HG03571 (cell line): ENCODE data around the gene JDP2.
A peak's percentile ranks its signal among the peaks of the same experiment; 100 is the strongest.

Experiments
- ATAC-seq: cut with Tn5 transposase; IDR thresholded peaks from one replicate; pipeline ENCODE4 v1.9.1; 2021; ENCODE audit not compliant: unreplicated experiment

Gene JDP2

DNA sequence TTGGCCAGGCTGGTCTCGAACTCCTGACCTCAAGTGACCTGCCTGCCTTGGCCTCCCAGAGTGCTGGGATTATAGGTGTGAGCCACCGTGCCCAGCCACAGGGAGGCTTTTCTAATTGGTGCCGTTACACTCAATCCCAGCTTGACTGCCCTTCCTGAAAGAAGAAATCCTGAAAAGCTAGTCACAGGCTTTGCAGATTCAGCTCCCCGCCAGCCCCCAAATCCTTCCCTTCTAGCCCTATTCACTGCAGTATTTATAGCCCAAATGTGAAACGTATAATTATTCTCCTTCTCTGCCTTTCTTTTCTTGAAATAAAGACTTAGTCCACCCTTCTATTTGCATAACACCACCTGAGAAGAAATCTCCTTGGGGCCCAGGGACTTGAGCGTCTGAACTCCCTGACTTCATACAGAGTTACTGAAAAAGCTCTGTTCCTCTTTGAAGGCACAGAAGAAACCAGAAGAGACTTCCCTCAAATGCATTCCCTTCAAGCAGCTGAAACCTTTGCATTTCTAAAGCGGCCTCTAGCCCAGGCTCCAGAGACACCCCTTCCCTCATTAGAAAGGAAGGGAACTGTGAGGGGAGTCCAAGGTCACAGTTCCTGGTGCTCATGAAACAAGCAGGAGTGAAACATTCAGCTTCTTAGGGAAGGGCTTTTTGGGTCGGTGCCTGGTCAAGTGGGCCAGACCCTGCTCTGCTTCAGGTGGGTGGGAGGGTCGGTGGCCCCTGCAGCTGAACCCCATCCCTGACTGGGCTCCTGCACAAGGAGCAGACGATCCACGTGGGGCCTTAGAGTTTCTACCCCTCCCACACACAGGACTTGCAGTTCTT is 52.2 kb downstream of the JDP2 start:
- no peak for ATAC-seq

DNA sequence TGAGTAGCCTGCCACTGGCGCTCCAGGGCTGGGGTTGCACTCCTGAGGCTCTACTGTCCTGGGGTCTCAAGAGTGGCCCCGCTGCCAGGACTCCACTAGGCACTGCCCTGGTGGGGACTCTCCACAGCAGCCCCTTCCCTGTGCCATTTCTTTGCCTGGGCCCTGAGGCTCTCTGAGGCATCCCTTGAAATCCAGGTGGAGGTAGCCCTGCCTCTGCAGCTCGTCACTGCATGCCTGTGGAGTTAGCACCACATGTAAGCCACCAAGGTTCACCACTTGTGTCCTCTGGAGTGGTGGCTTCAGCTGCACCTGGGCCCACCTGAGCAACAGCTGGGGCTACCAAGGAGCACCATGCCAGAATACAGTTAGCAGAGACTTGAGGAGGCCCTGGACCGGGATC is 54.5 kb downstream of the JDP2 start:
- ATAC-seq: no peak

DNA sequence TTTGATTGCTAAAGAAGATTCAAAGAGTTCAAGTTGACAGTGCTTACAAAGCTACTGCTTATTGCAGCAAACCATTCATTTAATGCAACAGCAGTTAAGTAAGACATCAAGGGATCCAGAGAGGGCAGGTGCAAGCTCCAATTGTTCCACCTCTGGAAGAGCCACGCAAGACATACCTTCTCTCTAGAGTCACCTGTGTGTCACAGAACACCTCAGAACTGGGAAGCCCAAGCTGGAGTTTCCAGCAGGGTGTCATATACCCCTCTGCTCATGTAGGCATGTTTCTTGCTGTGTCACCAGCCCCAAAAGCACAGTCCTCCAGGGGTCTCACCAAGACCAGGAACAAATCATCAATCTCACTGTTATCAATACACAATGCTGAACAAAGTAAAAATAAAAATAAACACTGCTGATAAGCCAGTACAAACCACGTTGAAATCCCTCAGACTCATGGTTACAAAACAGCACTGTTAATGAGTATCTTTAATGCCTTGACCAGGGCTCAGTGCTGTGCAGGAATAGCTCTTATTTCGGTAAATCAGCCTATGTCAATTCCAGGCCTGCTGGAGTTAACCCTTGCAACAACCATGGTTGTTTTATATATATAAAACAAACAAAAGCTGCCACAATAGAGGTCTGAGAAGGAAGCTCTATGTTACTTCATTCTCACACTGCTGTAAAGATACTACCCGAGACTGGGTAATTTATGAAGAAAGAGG is 57.0 kb downstream of the JDP2 start:
- no peak for ATAC-seq

DNA sequence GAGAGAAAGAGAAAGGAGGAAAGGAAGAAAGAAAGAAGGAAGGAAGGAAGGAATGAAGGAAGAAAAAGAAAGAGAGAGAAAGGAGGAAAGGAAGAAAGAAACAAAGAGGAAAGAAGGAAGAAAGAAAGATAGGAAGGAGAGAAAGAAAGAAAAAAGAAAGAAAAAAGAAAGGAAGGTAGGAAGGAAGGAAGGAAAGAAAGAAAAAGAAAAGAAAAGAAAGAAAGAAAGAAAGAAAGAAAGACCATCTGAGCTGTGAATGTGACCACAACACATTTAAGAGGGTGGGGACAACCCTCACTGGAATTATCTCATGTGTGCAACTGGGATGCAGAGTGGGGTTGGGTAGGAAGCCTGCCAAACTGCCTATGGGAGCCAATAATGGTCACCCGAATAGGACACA is 58.5 kb downstream of the JDP2 start:
- ATAC-seq: no peak

DNA sequence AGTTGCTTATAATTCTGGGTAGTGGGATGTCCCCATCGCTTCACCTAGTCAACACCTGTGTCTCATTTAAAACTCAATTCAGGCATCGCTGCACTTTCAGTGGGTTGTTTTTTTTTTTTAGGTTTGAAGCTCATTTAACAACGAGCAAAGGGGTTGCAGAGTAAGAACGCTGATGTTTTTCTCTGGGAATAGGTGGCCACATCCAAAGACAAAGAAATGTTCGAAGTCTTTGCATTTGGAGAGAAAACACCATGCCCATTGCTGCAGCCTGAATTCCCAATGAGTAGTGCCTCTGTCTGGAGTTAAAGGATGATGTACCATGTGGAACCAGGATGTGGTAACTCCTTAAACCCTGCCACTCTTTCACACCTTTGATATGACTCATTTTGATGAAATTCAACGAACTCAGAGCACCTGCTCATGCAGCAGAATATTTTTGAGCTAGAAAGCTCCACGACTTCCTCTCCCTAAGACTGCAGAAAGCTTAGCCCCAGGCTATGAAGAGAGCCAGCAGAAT is 59.4 kb downstream of the JDP2 start:
- ATAC-seq: no peak

DNA sequence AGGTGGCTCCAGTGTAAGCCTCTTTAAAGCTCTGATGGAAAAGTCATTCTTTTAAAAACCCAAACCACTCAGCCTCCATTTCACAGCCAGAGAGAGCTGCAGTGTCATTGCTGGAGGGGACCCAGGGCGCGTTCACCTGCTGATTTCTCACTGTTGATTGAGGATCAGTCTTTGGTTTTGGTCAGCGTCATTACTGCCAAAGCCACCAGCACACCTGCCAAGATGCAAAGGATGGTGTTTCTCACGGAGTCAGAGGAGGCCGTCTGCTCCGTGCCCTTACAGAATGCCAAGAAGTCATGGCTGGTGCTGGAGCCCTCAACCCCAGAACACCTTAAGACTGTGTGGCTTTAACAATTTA is 61.6 kb downstream of the JDP2 start:
- ATAC-seq: no peak

DNA sequence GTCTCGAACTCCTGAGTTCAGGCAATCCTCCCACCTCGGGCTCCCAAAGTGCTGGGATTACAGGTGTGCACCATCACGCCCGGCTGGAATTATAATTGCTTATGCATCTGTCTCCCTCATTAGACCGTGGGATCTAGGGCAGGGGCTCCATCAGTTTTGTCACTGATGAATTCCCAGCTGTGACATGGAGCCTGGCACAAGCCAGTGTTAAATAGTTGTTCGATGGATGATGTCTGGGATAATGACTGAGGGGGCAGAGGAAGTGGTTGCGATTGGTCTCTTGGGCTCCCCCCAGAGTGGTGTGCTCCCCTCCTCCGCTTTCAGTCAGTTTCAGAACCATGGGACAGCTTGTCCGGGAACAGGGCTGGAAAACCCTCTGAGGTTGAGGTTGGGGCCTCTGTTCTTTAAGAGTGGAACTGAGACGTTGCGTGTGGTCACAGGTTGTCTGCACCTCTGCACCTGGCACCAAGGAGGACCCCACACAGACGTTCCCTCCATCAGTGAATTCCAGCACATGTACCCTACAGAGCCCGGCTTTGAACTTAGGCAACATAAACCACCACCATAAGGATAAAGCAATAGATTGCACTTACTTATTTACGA is 63.7 kb downstream of the JDP2 start:
- no peak for ATAC-seq

DNA sequence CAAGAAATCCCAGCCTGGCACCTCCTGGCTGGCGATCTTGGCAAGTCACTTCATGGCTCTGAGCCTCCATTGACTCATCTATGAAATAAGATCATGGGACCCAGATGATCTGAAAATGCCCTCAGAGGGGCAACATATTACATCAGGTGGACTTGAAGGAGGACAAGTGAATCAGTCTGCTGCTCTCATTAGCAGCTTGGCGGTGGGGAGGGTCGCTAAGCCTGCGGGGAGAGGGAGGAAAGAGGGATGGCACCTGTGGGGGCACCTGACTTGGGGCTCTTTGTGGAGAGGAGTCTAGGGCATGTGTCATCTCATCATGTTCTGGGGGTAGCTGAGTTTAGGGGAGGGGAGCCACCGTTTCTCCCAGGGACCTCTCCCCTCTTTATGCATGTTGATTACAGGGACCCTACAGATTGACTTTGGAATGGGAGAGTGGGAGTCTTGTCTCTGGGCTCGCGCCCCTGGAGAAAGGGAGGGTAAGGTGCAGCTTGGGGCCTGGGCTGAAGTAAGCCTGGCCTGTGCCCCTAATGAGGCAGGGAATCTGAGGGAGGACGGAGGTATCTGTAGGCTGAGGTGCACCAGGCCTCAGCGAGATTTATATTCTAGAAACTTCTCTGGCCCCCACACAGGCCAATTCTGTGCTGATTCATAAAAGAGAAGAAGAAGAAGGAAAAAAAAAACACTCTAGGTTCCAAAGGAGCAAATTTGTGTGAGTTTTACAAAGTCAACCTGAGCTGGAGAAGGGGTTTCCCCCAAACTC is 65.2 kb downstream of the JDP2 start:
- no peak for ATAC-seq

DNA sequence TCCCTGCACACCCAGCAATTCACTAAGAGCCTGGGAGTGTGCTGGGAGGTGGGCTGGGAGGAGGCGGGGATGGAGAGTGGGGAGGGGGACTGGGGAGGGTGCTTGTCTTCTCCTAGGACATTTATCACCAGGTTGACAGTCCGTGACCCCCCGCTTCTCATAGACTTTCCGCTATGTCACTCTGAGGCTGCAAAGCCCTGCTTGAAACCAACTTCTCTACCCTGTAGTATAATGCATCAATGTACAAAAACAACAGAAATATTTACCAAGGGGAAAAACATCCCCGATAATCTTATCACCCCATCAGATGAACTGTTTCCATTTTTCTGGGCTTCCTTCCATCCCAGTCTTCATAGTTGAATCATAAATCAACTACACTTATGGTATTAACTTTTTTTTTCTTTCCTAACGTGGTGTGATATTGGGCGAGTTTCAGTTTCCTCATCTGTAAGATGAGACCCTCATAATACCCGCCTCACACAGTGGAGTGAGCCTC is 65.8 kb downstream of the JDP2 start:
- no peak for ATAC-seq

DNA sequence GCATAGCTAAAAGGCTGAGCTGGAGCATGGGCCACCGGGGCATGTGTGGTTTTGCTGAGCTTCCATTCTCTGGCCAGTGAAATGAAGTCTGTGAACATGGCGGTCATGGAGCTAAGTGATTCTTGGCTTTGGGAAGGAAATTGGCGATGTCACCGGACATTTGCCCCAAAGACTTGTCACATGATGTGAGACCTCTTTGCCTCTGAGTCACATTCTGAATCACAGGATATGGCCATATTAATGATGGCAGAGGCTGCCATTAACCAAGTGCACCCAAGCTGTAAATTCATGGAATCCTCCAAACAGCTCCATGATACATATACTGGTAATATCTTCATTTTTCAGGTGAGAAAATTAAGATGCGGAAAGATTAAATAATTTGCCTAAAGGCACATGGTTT is 67.1 kb downstream of the JDP2 start:
- ATAC-seq: no peak

DNA sequence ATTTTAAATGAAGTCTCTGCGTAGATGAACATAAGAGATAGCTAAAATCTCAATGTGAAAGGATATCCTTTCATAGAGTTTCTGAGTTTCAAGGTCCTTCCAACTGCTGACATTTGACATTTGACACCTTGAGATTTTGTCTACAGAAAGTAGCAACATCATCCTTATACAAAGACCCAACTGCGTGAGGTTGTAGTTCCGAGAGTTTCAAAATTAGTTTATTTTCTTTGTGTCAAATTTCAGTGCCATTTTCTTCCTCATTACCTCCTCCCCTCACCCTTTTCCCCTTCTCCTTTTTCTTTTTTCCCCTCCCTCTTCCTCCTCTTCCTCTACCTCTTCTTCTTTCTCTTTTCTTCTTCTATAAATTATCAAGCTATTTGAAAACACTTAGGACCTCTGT is 67.6 kb downstream of the JDP2 start:
- no peak for ATAC-seq

DNA sequence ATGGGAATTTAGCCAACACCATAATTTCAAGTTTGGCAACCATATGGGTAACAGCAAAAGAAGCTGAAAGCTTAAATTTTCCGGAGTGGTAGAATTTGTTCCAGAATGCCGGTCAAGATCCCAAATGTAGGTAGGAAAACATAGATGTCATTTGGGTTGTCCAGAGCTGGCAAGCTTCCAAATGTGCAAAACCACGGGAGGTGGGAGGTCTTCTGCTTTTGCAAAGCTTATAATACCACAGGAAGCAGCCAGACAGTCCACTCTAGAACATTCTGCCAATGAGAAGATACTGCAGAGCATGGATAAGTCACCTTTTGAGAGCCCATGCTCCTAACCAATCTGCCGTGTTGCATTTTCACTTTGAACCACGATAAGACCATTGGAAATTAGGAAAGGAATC is 68.1 kb downstream of the JDP2 start:
- no peak for ATAC-seq

DNA sequence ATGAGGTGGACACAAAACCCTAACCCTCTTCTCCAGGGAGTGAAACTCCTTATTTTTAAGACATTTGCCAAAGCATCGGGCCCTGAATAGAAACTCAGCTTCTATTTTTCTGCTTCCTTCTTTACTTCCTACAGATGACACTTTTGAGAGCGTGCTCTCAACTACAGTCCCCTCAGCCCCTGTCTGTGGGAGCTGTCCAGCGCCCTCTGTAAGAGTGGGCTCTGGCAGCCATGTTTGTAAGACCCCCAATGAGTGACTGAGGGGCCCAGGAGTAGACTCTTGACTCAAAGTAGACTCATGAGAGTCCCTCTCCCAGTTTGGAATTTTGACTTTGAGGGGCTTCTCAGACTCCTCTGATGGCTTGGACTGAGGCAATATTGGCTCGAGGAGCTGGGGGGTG is 68.9 kb downstream of the JDP2 start:
- ATAC-seq: no peak

DNA sequence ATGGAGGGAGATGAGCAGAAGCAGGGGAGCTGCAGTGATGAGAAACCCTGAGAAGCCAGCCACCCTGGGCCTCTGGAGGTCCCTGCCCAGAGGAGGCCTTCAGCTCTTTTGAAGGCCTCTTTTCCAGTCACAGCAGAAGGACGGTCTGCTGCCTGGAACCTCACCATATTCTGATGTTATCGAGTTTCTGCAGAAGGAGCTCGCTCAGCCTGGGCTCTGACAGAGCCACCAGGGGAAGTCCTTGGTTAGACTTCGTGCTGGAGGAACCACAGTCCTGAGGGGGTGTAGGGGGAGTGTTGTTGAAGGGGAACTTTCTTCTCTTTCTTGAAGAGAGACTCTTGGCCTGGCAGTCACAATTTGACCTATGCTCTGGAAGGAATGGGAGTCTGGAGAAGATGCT is 69.4 kb downstream of the JDP2 start:
- no peak for ATAC-seq

DNA sequence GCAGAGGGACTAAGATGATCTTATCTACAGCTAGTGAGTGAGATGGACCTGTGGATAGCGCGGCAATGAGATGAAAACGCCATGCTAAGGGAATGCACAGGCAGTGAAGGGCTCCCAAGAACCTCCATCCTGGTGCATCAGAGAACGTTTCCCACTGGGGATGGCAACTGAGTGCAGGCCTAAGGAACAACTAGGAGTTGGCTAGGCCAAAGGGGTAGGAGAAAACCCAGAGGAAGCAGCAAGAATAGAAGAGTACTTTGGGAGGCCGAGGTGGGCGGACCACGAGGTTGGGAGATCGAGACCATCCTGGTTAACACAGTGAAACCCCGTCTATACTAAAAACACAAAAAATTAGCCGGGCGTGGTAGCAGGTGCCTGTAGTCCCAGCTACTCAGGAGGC is 69.9 kb downstream of the JDP2 start:
- no peak for ATAC-seq

DNA sequence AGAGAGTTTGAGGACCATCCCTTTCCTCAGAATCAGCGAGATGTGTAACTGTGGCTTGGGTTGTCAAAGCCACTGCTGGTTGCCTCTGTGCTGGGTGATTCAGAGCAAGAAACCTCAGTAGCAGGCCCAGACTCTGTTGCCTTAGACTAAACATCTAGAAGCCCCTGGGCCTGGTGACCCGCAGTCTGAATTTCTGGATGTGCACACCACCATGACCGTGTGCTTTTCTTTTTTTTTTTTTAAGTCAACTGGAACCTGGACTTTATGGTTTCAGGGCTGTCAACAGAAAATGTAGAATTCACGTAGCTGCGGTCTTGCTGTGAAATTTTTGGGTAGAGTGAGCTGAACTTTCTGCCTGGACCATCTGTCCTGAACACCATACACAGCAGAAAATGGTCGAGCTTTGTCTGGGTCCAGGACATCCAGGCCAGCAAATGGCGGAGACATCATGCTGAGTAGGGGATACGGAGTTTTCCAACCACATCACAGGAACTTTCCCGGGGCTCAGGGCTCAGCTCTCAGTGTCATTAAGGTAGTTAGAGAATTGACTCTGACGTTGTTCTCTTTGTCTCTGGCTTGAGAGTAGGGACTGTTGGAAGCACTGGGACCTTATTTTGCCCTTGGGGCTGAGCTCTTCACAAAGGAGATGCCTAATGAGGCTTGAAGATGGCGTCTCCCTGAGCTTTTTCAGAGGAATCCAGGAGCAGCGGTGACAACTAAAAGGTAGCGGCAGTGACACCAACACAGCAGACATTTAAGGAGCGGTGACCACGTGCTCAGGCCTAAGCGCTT is 71.5 kb downstream of the JDP2 start:
- peak; percentile 73 for ATAC-seq

DNA sequence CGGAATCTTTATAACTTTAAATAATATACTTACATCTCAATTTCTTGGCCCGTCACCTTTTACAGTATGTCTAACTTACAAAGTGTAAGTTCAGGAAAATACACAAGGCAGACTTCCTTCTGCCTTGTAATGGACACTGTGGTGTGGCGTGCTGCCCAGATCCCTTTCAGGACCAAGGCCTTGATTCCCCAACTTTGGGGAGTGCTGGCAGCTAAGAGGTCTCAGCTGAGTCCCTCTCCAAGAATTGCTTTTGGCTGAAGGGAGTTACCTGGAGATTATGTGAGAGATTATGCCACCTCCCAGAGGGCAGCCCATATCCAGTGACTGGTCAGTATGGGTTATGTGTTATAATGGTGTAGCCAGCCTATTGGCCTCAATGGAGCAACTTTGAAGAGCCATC is 73.3 kb downstream of the JDP2 start:
- no peak for ATAC-seq

DNA sequence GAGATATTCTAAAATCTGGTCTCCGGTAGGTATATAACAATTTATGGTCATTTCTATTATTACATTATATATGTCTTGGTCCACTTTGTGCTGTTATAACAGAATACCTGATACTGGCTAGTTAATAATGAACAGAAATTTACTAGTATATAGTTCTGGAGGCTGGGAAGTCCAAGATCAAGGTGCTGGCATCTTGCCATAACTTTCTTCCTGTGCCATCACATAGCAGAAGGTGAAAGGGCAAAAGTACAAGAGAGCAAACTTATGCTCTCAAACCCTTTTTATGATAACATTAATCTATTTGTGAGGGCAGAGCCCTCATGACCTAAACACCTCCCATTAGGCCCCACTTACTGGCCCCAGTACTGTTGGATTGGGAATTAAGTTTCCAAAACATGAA is 76.6 kb downstream of the JDP2 start:
- no peak for ATAC-seq

DNA sequence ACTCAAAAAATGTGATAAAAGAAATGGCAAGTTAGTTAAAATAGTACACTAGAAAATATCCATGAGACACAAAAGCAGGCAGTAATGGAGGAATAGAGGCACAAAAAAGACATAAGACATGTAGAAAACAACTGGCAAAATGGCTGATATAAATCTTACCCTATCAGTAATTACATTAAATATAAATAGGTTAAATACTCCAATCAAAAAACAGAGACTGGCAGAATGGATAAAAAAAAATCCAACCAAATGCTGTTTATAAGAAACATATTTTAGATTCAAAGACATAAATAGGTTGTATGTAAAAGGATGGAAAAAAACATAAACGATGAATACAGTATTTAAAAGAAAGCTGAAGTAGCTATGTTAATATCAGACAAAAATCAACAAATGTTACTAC is 79.1 kb downstream of the JDP2 start:
- no peak for ATAC-seq

DNA sequence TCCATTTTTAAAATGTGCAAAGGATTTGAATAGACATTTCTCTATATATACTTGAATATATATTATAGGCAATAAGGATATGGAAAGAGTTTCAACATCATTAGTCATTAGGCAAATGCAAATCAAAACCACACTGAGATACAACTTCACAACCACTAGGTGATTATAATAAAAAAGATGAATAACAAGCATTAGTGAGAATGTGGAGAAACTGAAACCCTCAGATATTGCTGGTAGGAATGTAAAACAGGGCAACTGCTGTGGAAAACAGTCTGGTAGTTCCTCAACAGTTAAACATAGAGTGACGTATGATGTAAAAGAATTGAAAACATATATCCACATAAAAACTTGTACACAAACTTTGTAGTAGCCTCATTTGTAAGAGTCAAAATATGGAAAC is 82.7 kb downstream of the JDP2 start:
- no peak for ATAC-seq
